Fibroblast of lung (primary cell): ENCODE results near the gene GNAZ. TPM values are rescaled to one million over a fixed set of nuclear protein-coding genes. Genes with fewer than 3 reads are reported as not detected.

Experiments used
- DNase-seq, 2 donors: peaks; one replicate each; pipeline versions ENCODE4 v3.0.0 to v3.0.0-alpha.2; 2010; ENCODE audit warnings: low read depth in 2 of 2
- H2AFZ ChIP-seq: 2 replicates; pipeline ENCODE4 v1.5.1; 2012; ENCODE audit warnings: low read length, control low read depth, inconsistent platforms
- H3K27ac ChIP-seq: 2 replicates; pipeline ENCODE4 v1.5.1; 2011; ENCODE audit warnings: low read length, control low read depth; ENCODE audit not compliant: insufficient read depth
- H3K27me3 ChIP-seq: 2 replicates; pipeline ENCODE4 v1.5.1; 2011; ENCODE audit warnings: mild to moderate bottlenecking, low read length; ENCODE audit not compliant: control insufficient read depth, insufficient read depth
- H3K36me3 ChIP-seq: 2 replicates; pipeline ENCODE4 v1.5.1; 2011; ENCODE audit warnings: low read length; ENCODE audit not compliant: control insufficient read depth, insufficient read depth
- H3K4me1 ChIP-seq: 2 replicates; pipeline ENCODE4 v1.5.1; 2011; ENCODE audit warnings: low read length; ENCODE audit not compliant: control insufficient read depth, insufficient read depth; ENCODE audit errors: extremely low read depth
- H3K4me2 ChIP-seq: 2 replicates; pipeline ENCODE4 v1.5.1; 2011; ENCODE audit warnings: low read length, control low read depth; ENCODE audit not compliant: insufficient read depth; ENCODE audit errors: extremely low read depth
- H3K4me3 ChIP-seq, 4 experiments: fragments of 200-600 bp in 1 of 4; sonication (generic) in 1 of 4; replicated peaks in 1 of 4; 2 replicates each; pipeline ENCODE4 v1.5.1; 2011 to 2016; ENCODE audit warnings: low read length in 4 of 4, low read depth in 3 of 4, mild to moderate bottlenecking in 3 of 4, control low read depth in 2 of 4, inconsistent platforms in 1 of 4, mixed read lengths in 1 of 4; ENCODE audit not compliant: insufficient read depth in 1 of 4; ENCODE audit errors: control extremely low read depth in 1 of 4
- H3K79me2 ChIP-seq: 2 replicates; pipeline ENCODE4 v1.5.1; 2012; ENCODE audit warnings: mild to moderate bottlenecking, low read length, inconsistent platforms; ENCODE audit not compliant: control insufficient read depth, insufficient read depth
- H3K9ac ChIP-seq: 2 replicates; pipeline ENCODE4 v1.5.1; 2011; ENCODE audit warnings: mild to moderate bottlenecking, low read length, control low read depth; ENCODE audit not compliant: insufficient read depth
- H3K9me3 ChIP-seq: 2 replicates; pipeline ENCODE4 v1.5.1; 2012; ENCODE audit warnings: low read depth, low read length; ENCODE audit not compliant: control insufficient read depth, insufficient read depth
- H4K20me1 ChIP-seq: 2 replicates; pipeline ENCODE4 v1.5.1; 2011; ENCODE audit warnings: low read length; ENCODE audit not compliant: control insufficient read depth, insufficient read depth; ENCODE audit errors: extremely low read depth
- CTCF ChIP-seq, 2 donors: IDR thresholded peaks in 1 of 2; conservative IDR thresholded peaks in 1 of 2; 1 replicate in 1 of 2; 2 replicates in 1 of 2; pipeline ENCODE4 v1.5.1; 2011 to 2012; ENCODE audit warnings: low read length in 2 of 2, control low read depth in 1 of 2, inconsistent platforms in 1 of 2, low read depth in 1 of 2, mild to moderate bottlenecking in 1 of 2
- EZH2 ChIP-seq: IDR thresholded peaks from 2 replicates; pipeline ENCODE4 v1.5.1; 2012; ENCODE audit warnings: low read length, control low read depth, mild to moderate bottlenecking; ENCODE audit errors: missing control alignments
- polyA plus RNA-seq, 2 donors: library from polyadenylated mRNA; depleted of rRNA in 1 of 2; stranded (reverse) in 1 of 2; unstranded in 1 of 2; fragments of >200 nt; gene quantifications; 2 replicates each; pipeline ENCODE4 v1.2.1, GENCODE V29; 2011 to 2012; ENCODE audit warnings: missing spikeins in 1 of 2
- total RNA-seq: library from RNA; depleted of rRNA; stranded (reverse); fragments of >200 nt; gene quantifications from 2 replicates; pipeline ENCODE4 v1.2.1, GENCODE V29; 2014

Gene GNAZ
- total and polyA plus RNA-seq, 2 donors (not counting 1 experiment from before 2014, with no cell fraction given), result 0.22 to 1.7 TPM

GRCh38 chr22:23121424-23121823, 51.1 kb downstream of the GNAZ start:
- Histone ChIP-seq H3K27ac (no peak overlapping the region), H3K9me3 (no peaks in the 10 kb centered on the region), H3K79me2 (no peaks in the 10 kb centered on the region), H3K36me3 (no peaks in the 10 kb centered on the region), H4K20me1 (no peaks in the 10 kb centered on the region), H3K4me2 (no peak overlapping the region), H2AFZ (no peak overlapping the region), H3K4me1 (no peaks in the 10 kb centered on the region), H3K9ac (no peak overlapping the region), H3K4me3 (no peak overlapping the region), H3K27me3 (no peaks in the 10 kb centered on the region)
- TF ChIP-seq EZH2, result no peak
- TF ChIP-seq CTCF (conservative IDR thresholded peaks at IDR 0.05 in 1 of 2, IDR thresholded peaks at IDR 0.05 in 1 of 2; ENCODE audit: low read depth in 1 of 2, low read length in 2 of 2), result no peak
- peak in 1 of 2 donors; percentile 5 for DNase-seq

GRCh38 chr22:23122216-23122957, 52.1 kb downstream of the GNAZ start:
- Histone ChIP-seq H3K9ac (no peak overlapping the region), H3K27me3 (no peaks in the 10 kb centered on the region), H3K4me3 (no peak overlapping the region), H3K79me2 (no peaks in the 10 kb centered on the region), H3K27ac (no peak overlapping the region), H4K20me1 (no peaks in the 10 kb centered on the region), H3K4me2 (no peak overlapping the region), H3K9me3 (no peaks in the 10 kb centered on the region), H2AFZ (no peak overlapping the region), H3K4me1 (no peaks in the 10 kb centered on the region), H3K36me3 (no peaks in the 10 kb centered on the region)
- DNase-seq, result no peak
- TF ChIP-seq CTCF (conservative IDR thresholded peaks at IDR 0.05 in 1 of 2, IDR thresholded peaks at IDR 0.05 in 1 of 2; ENCODE audit: low read depth in 1 of 2, low read length in 2 of 2) (no peak), EZH2 (no peak)

- no peaks in the 10 kb centered on the region for H4K20me1 ChIP-seq
- H3K36me3 ChIP-seq, result no peaks in the 10 kb centered on the region
- no peak overlapping the region for H2AFZ ChIP-seq
- H3K27ac ChIP-seq, result no peak overlapping the region
- DNase-seq, result no peak
- no peak overlapping the region for H3K4me2 ChIP-seq
- H3K27me3 ChIP-seq, result no peaks in the 10 kb centered on the region
- TF ChIP-seq CTCF (conservative IDR thresholded peaks at IDR 0.05 in 1 of 2, IDR thresholded peaks at IDR 0.05 in 1 of 2; ENCODE audit: low read depth in 1 of 2, low read length in 2 of 2) (no peak), EZH2 (no peak)
- H3K9ac ChIP-seq, result no peak overlapping the region
- H3K79me2 ChIP-seq, result no peaks in the 10 kb centered on the region
- no peaks in the 10 kb centered on the region for H3K4me1 ChIP-seq
- H3K9me3 ChIP-seq, result no peaks in the 10 kb centered on the region
- H3K4me3 ChIP-seq, result no peak overlapping the region
Observed at GRCh38 chr22:23122992-23123803, 52.9 kb downstream of the GNAZ start.
